ENCODE results near the gene NCAPH2.

GRCh38 chr22:50542416-50542927 lies 34.4 kb downstream of the NCAPH2 start:
- TF ChIP-seq CTCF (IDR thresholded peaks at IDR 0.05) (no peak), POLR2A (IDR thresholded peaks at IDR 0.05) (no peak)
